IPS-11a (cell line): ENCODE measurements around the gene NOS2.
"Not testable (repeated sequence)": the region's sequence is repeated elsewhere in the genome, so short reads cannot be mapped to it uniquely, and the experiment has no call there.

Experiments used
- H3K4me3 ChIP-seq: one replicate; pipeline ENCODE4 v1.5.1; 2013; ENCODE audit warnings: low read depth, low read length, control low read depth

The NOS2 gene

GRCh38 chr17:27733773-27734172 lies 66.6 kb downstream of the NOS2 start:
- H3K4me3 ChIP-seq = no peak overlapping the region

GRCh38 chr17:27732746-27733145 lies 67.6 kb downstream of the NOS2 start:
- not testable (repeated sequence) for H3K4me3 ChIP-seq

GRCh38 chr17:27725982-27726381 lies 74.3 kb downstream of the NOS2 start:
- H3K4me3 ChIP-seq = not testable (repeated sequence)

GRCh38 chr17:27721797-27722196 lies 78.5 kb downstream of the NOS2 start:
- no peak overlapping the region for H3K4me3 ChIP-seq
